HG03066 (cell line): ENCODE results near the gene ABCA9.
"Not testable (repeated sequence)": the region's sequence is repeated elsewhere in the genome, so short reads cannot be mapped to it uniquely, and the experiment has no call there.

Experiments used
- ATAC-seq: cut with Tn5 transposase; IDR thresholded peaks from one replicate; pipeline ENCODE4 v1.9.1; 2021; ENCODE audit warnings: low read depth; ENCODE audit not compliant: unreplicated experiment

ABCA9 gene

DNA sequence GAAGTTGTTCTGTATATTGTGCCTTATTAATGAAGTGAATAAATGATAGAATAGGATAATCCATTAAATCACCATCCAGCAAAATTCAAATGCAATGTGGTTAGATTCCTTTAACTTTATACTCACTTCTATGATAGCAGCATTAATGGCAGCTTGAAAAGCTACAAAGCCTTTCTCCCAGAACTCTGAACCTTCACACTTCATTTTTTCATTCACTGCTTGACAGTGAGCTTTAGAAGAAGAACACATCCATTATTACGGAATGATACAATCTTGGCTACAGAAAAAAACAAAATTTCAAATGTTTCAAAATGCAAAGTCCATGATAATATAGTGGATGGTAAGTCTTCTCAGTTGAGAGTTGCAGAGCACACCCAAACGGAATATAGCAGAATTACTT lies 16.4 kb downstream of the ABCA9 start:
- no peak for ATAC-seq

DNA sequence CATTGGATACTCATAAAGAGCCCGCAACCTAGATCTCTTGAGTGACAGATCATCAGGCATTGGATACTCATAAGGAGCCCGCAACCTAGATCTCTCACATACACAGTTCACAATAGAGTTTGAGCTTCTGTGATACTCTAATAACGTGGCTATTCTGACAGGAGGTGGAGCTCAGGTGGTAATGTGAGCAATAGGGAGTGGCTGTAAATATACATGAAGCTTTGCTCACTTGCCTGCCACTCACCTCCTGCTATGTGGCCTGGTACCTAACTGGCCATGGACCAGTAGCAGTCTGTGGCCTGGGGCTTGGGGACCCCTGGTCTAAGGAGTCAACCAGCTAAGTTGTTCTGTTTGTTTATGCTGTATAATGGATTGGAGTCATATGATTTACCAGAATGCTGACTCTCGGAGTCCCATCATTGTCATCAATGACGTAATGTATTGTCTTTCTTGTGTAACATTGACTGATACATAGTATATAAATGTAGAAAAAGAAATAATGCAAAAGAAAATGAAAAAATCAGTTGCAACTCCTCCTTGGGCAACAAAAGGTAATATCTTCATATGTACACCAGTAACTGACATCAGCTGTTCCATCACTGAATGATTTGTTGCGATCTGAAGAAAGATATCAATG lies 17.5 kb downstream of the ABCA9 start:
- no peak for ATAC-seq

DNA sequence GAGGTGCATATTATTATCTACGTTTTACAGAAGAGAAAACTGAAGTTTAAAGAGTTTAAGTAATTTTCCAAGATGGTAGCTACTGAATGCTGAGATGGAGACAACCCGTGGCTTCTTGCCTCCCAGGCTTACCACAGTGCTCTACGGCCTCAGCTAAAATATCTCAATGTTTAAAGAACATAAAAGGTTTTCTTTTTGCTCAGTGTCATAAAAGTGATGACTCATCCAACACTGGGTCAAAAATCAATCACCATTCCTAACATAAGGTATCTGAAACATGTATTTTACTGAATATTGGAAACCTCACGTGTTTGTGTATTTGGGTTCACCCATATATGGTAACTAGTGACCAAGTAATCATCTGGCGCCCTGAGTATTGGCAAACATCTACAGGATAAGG lies 18.4 kb downstream of the ABCA9 start:
- no peak for ATAC-seq

GRCh38 chr17:69031839-69032238 lies 28.9 kb downstream of the ABCA9 start:
- no peak for ATAC-seq

DNA sequence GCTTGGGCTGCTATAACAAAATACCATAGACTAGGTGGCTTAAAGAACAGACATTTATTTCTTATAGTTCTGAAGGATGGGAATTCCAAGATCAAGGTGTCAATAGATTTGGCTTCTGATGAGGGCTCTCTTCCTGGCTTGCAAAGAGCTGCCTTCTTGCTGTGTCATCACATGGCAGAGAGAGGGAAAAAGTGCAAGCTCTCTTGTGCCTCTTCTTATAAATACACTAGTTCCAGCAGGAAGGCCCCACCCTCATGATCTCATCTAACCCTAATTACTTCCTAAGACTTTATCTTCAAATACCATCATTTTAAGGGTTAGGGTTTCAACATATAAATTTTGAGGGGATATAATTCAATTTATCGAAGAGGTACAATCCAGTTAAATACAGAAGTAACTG lies 30.6 kb downstream of the ABCA9 start:
- no peak for ATAC-seq

DNA sequence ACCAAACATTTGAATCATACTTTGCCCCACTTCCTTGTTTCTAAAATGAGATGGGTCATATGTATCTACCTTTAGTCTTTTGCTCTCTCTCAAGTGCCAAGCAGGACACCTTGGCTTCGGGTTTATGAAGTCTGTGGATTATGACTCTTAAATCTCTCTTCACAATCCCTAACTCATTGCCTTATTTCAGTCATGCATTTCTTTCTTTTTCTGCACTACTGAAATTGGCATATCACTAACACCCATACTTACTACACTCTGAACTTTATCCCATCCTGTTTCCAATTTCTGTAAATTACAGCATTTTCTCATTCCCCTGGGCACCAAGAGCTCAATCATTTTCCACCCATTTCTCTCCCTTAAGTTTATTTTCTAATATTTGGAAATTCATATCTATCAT lies 42.0 kb downstream of the ABCA9 start:
- ATAC-seq: no peak

DNA sequence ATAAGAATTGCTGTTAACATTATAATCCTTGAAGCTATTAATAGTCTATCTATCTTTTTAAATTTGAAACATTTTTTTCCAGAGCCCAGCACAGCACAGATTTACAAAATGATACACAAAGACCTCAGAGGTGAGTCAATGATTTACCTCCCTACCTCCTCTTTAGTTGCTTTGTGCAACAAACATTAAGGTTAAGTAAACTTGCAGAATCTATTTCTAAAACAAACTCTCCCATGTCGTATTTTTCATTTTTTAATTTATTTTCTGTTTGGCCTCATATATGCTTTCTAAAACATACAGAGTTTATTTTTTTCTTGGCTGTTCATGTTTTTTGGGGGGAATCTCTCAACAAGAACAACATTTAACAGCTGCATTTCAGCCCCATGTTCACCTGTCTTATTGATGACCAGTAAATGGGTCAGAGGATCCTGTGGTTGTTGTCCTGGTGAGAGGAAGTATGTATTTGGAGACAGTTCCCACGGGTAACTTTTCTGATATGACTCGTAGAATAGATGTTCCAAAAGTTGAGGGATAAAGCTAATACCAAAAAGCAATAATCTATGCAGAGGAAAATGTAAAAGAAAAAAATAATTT lies 42.6 kb downstream of the ABCA9 start:
- no peak for ATAC-seq

GRCh38 chr17:69015631-69016030 lies 45.1 kb downstream of the ABCA9 start:
- no peak for ATAC-seq

DNA sequence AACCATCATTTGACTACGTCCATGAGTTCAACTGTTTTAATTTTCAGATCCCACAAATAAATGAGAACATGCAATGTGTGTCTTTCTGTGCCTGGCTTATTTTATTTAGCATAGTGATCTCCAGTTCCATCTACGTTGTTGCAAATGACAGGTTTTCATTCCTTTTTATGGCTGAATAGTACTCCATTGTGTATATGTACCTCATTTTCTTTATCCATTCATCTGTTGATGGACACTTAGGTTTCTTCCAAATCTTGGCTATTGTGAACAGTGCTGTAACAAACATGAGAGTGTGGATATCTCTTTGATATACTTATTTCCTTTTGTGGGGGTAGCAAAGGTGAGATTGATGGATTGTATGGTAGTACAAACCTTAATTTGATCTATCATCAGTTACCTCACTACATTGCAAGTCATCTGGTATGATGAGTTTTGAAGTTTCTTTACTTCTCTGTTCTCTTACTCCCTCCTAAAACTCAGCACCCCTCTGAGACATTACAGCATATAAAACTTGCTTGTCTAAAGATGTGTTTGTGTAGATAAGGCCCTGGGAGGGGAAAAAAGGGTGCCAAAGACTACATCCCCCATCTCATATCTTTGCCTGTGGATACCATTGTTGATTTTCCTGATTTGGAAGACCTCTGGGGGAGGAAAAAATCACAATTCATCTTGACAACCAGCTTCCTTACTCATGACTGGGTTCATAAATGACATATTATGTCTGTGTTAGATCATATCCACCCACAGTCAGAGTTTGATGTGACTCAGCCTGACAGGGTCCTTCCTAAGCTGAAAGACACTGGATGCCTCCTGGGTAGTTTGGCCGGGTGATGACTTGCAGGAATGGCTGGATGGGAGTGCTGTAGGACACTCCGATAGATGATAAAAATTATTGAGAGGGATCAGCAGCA lies 47.6 kb downstream of the ABCA9 start:
- no peak for ATAC-seq

DNA sequence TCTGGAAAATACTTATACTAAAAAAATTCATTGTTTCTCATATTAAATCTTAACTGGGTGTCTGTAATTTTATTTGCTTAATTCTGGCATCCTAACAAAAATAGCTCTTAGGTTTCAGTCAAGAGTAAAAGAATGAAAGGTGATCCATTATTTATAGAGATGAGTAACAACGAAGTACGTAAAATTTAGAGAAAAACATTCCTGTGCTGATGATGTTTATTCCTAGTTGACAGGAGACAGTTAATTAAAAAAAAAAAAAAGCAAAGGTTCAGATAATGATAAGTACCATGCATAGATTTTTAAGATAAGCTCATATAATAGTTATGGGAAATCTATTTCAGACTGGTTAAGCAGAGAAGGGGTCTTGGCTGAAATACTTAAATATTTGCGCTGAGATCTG lies 50.8 kb downstream of the ABCA9 start:
- no peak for ATAC-seq

GRCh38 chr17:69004759-69005158 lies 56.0 kb downstream of the ABCA9 start:
- not testable (repeated sequence) for ATAC-seq

GRCh38 chr17:68999743-69000142 lies 61.0 kb downstream of the ABCA9 start:
- ATAC-seq: not testable (repeated sequence)

DNA sequence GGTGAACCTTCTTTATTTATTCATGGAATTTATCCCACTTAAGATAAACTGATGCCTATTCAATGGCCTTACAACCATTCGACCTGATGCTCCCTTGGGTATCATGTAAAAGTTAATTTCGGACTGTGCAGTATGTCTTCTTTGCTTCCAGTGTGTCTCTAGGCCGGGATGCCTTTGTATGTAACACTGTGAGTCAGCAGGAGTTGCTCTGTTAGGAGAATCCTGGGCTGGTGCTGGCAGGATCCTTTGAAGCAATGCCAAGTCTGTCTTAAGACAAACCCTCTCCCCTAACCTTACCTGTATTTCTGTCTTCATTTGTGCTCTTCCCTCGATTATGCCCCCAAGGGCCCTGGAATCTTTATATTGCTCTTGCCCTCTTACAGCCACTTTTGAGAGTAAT lies 67.6 kb downstream of the ABCA9 start:
- no peak for ATAC-seq

DNA sequence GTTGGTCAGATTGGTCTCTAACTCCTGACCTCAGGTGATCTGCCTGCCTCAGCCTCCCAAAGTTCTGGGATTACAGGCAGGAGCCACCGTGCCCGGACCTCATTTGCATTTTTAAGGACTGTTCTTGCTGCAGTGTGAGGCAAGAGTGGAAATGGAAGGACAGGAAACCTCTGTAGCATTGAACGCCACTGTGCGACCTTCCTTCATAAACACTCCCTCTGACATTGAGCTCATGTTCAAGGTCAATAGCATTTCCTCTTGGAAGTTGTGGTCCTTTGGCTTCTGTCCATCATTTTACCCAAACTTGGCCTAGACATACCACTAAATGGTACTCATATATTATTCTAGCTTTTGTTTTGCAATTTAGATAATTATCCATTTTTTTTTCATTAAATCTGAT lies 72.8 kb downstream of the ABCA9 start:
- ATAC-seq: no peak

DNA sequence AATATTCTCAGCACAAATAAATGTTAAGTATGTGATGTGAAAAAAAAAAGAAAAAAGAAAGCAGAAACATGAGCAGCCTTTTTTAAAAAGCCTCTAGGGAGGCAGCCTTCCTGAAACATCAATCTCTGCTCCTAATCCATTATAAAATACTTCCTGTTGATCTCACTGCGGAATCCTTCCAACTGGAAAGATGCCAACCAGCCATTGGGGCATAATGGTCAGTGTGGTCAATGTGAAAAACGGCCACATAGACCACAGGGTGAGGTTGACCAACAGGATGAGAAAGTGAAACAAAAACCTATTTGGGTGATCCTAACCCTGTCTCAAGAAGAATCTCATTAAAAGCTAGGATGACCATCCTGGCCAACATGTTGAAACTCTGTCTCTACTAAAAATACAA lies 79.4 kb downstream of the ABCA9 start:
- peak; percentile 73 for ATAC-seq

GRCh38 chr17:68973098-68973846 lies 87.5 kb downstream of the ABCA9 start:
- ATAC-seq: no peak

- ATAC-seq: no peak
Measured at GRCh38 chr17:68972119-68972704, 88.5 kb downstream of the ABCA9 start.

DNA sequence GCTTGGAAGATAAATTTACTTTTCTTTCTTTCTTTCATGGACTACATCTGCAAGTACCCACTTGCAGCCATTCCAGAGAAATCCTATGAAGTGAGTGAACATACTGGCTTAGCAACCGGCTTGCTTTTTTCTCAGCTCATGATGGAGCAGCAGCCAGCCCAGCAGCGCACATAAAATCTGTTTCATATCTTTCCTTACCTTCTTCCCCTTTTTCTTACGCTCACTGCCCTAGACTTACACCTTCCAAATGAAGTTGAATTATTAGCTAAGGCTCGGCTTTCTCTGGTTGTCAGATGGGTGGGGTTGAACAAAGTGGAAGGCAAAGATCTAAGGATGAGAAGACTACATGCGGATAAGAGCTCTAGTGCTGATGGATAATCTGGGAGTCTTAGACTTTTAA lies 91.6 kb downstream of the ABCA9 start:
- ATAC-seq: no peak

DNA sequence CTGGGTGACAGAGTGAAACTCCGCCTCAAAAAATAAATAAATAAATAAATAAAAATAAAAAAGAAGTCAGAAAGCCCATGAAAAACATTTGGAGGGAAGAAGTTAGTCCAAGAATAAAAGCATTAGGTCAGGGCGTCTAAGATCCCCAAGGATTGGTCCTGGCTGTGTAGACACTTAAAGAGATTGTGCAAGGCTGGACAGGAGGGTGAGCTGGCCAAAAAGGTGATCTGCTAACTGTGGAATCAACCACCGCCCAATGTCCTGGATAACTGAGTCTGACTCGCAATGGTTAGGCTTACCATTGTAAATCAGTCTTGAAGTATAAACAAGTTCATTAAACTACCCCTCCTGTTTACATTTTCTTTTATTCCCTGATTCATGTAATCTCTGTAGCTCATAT lies 96.8 kb downstream of the ABCA9 start:
- no peak for ATAC-seq

- no peak for ATAC-seq
Measured at GRCh38 chr17:68961214-68961882, 99.4 kb downstream of the ABCA9 start.
